Astrocyte of the cerebellum (primary cell): ENCODE results near the gene NT5DC1.

Experiments
- DNase-seq: peaks from one replicate; pipeline ENCODE4 v3.0.0-alpha.2; 2011; ENCODE audit warnings: low read depth
- H3K4me3 ChIP-seq: 2 replicates; pipeline ENCODE4 v1.5.1; 2011; ENCODE audit warnings: mild to moderate bottlenecking, low read depth, low read length, moderate library complexity
- in situ Hi-C: cut with HindIII; loops from 2 replicates; pipeline ENCODE4 v1.10.0; 2017; ENCODE audit warnings: low sequenced_read_pairs
- TF ChIP-seq, protein P1 (sequence below): IDR thresholded peaks from 2 replicates; pipeline ENCODE4 v1.5.1; 2012; ENCODE audit warnings: low read length, low read depth, moderate library complexity, mild to moderate bottlenecking; ENCODE audit errors: missing control alignments

Gene NT5DC1

DNA sequence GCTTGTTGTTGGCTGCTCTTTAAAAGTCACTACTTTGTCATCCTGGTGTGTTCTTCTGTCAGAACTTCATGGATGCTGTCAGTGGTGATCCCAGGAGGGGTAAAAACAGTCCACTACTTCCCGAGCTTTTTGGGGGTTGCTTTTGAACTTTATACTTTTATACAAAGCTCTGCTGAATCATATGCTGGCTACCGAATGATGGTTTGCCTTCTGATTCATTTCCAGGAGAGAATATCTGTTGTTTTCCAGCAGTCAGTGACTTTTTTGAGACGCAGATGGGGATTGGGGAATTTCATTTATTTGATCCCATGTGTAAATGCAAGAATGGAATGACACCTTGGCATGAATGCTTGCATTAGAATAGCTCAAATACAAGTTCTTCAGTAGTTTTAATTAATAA is 58.0 kb downstream of the NT5DC1 start:
- DNase-seq: peak; percentile 11

DNA sequence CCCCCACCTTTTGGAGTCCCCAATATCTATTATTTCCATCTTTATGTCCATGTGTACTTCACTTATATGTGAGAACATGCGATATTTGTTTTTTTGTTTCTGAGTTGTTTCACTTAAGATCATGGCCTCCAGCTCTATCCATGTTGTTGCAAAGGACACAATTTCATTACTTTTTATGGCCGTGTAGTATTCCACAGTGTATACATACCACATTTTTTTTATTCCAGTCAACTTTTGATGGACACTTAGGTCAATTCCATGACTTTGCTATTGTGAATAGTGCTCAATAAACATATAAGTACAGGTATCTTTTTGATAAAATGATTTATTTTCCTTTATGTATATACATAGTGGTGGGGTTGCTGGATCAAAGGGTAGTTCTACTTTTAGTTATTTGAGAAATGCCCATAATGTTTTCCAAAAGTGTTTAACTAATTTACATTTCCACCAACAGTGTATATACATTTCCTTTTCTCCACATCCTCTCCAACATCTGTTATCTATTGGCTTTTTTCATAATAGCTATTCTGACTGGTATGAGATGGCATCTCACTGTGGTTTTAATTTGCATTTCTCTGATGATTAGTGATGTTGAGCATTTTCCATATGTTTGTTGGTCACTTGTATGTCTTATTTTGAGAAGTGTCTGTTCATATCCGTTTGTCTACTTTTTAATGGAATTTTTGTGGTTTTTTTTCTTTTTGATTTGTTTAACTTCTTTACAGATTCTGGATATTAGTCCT is 59.3 kb downstream of the NT5DC1 start:
- no peak overlapping the region for H3K4me3 ChIP-seq
- in situ Hi-C loops: no loop called here
- TF ChIP-seq, protein P1, sequence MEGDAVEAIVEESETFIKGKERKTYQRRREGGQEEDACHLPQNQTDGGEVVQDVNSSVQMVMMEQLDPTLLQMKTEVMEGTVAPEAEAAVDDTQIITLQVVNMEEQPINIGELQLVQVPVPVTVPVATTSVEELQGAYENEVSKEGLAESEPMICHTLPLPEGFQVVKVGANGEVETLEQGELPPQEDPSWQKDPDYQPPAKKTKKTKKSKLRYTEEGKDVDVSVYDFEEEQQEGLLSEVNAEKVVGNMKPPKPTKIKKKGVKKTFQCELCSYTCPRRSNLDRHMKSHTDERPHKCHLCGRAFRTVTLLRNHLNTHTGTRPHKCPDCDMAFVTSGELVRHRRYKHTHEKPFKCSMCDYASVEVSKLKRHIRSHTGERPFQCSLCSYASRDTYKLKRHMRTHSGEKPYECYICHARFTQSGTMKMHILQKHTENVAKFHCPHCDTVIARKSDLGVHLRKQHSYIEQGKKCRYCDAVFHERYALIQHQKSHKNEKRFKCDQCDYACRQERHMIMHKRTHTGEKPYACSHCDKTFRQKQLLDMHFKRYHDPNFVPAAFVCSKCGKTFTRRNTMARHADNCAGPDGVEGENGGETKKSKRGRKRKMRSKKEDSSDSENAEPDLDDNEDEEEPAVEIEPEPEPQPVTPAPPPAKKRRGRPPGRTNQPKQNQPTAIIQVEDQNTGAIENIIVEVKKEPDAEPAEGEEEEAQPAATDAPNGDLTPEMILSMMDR: no peak
- no peak for DNase-seq

More for the DNA sequence above, 58.0 kb downstream of the NT5DC1 start:
- no peak overlapping the region for H3K4me3 ChIP-seq
- in situ Hi-C loops: no loop called here
- TF ChIP-seq, protein P1: no peak

DNA sequence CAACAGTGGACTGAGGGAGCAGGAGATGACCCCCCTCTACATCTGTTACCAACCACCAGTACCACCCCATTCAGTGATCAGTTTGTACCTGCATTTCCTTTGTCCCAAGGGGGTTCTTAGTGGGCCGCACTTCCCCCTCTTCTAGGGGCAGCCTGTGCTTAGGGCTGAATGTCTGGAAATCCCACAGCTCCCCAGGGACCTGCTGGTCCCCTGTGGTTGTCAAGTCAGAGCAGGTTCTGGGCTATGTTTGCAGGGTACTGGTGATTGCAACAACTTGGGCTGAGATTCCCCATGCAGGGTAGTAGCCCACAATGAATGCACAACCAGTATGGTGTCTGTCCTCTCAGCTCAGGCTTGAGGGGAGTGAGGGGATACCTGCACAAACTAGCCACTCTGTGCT is 64.9 kb downstream of the NT5DC1 start:
- in situ Hi-C loops: no loop called here
- DNase-seq: no peak
- TF ChIP-seq, protein P1: no peak
- H3K4me3 ChIP-seq: no peak overlapping the region

DNA sequence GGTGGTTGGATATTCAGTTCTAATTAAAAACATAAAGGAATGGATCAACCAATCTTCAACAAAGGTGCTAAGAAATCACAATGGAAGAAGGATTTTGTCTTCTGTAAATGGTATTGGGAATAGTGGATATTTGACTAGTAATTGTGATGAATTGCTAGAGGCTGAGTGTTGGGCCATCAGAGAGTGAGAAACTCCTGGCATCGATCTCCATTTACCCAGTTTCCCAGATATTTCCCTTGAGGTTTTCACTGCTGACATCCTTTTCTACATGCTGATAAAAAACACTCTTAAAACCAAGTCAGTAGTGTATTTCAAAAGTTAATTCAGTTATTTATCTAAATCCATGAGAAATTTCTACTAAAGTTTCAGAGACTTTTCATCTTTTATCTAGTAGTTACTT is 65.7 kb downstream of the NT5DC1 start:
- DNase-seq: no peak
- TF ChIP-seq, protein P1: no peak
- no peak overlapping the region for H3K4me3 ChIP-seq
- in situ Hi-C loops: no loop called here

DNA sequence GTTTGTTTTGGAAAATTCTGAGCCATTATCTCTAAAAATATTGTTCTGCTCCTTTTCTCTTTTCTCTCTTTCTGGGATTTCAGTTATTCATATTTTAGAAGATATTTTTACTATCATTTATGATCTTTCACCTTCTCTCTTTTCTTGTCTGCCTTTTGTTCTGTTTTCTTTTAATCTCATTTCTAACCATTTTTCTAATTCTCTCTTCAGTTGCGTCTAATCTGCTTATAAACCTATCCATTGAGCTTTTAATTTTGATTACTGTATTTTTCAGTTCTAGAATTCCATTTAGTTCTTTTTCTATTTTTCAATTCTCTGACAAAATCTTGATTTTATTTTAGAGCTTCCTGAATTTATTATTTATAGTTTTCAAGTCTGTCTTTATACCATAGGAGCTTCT is 67.5 kb downstream of the NT5DC1 start:
- TF ChIP-seq, protein P1: no peak
- H3K4me3 ChIP-seq: no peak overlapping the region
- no peak for DNase-seq
- in situ Hi-C loops: no loop called here

DNA sequence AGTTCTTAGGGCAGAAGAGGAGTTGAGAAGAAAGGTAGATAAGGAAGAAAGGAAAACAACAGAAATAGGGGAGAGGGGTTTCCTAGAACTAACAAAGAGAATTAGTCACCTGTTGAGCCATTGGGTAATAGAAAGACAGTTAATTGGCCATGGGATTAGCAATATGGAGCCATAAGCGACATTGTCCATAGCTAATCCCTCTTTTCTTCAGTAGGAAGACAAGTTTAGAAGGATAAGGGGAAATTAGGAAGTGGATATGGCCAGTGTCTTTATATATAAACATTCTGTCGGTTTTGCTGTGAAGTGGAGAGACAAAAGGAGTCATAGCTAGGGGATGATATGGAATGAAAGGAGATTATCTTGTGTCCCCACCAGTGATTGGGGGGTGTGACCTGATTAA is 69.2 kb downstream of the NT5DC1 start:
- in situ Hi-C loops: no loop called here
- no peak overlapping the region for H3K4me3 ChIP-seq
- DNase-seq: no peak
- TF ChIP-seq, protein P1: no peak
